SU-DHL-6 (cell line): ENCODE measurements around the gene C5orf22.

Source experiments
- EZH2phosphoT487 ChIP-seq: fragments of 200-600 bp; sonication (generic), shearing (Covaris generic); conservative IDR thresholded peaks from 2 replicates; pipeline ENCODE4 v1.6.1; 2018; ENCODE audit warnings: mild to moderate bottlenecking, antibody characterized with exemption, low read length, moderate library complexity, mixed read lengths
- TF ChIP-seq, protein P1 (sequence below): fragments of 200-600 bp; sonication (generic); IDR thresholded peaks from one replicate; pipeline ENCODE4 v1.5.1; 2017; ENCODE audit warnings: antibody characterized with exemption, mild to moderate bottlenecking, low read length, moderate library complexity; ENCODE audit not compliant: insufficient read depth, poor library complexity, severe bottlenecking

DNA sequence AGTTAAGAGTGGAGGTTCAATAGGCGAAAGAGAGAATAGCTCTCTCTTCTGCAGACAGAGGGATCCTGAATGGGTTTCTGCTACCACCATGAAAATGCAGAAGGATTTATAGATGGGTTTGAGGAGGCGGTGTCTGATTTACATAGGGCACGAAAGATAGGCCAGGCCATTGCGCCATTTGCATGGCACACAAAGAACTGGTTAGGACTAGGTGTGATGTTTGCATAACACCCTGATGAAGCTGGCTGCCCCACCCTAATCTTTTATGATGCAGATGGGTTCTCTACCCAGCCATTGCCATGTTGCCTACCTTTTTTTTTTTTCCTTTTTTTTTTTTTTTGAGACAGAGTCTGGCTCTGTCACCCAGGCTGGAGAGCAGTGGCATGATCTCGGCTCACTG is 55.4 kb downstream of the C5orf22 start:
- TF ChIP-seq, protein P1, sequence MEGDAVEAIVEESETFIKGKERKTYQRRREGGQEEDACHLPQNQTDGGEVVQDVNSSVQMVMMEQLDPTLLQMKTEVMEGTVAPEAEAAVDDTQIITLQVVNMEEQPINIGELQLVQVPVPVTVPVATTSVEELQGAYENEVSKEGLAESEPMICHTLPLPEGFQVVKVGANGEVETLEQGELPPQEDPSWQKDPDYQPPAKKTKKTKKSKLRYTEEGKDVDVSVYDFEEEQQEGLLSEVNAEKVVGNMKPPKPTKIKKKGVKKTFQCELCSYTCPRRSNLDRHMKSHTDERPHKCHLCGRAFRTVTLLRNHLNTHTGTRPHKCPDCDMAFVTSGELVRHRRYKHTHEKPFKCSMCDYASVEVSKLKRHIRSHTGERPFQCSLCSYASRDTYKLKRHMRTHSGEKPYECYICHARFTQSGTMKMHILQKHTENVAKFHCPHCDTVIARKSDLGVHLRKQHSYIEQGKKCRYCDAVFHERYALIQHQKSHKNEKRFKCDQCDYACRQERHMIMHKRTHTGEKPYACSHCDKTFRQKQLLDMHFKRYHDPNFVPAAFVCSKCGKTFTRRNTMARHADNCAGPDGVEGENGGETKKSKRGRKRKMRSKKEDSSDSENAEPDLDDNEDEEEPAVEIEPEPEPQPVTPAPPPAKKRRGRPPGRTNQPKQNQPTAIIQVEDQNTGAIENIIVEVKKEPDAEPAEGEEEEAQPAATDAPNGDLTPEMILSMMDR: no peak
- TF ChIP-seq EZH2phosphoT487: no peak
